Stimulated activated CD4-positive, alpha-beta T cell treated with anti-CD3 and anti-CD28 coated beads, Interleukin-12 subunit alpha, Interleukin-12 subunit beta, amount 100 ng/mL, for 48 hours (primary cell): Measurements from ENCODE around the gene IFITM2.
"Not testable (repeated sequence)": the region's sequence is repeated elsewhere in the genome, so short reads cannot be mapped to it uniquely, and the experiment has no call there.

Experiments
- DNase-seq, 3 donors: peaks; one replicate each; pipeline ENCODE4 v3.0.0-alpha.2; 2020; ENCODE audit warnings: low read depth in 2 of 3, low spot score in 1 of 3

The IFITM2 gene

GRCh38 chr11:306645-307371, 808 bp upstream of the IFITM2 start:
- no peak for DNase-seq

GRCh38 chr11:308740-309665, 1.4 kb downstream of the IFITM2 start:
- DNase-seq: not testable (repeated sequence)

GRCh38 chr11:309979-310572, 2.5 kb downstream of the IFITM2 start:
- DNase-seq: not testable (repeated sequence)

- not testable (repeated sequence) for DNase-seq
Observed at GRCh38 chr11:311013-311748, 3.6 kb downstream of the IFITM2 start.

- no peak for DNase-seq
Observed at GRCh38 chr11:312092-312816, 4.6 kb downstream of the IFITM2 start.

GRCh38 chr11:313304-313786, 5.7 kb downstream of the IFITM2 start:
- no peak for DNase-seq

GRCh38 chr11:313787-314553, 6.4 kb downstream of the IFITM2 start, which contains the start of gene IFITM1:
Gene IFITM1 (plus strand): TSS chr11:314040. CDS start chr11:314171, 131 bp downstream.
- no peak for DNase-seq

GRCh38 chr11:314554-314875, 6.9 kb downstream of the IFITM2 start:
- DNase-seq: not testable (repeated sequence)

GRCh38 chr11:315051-315481, 7.5 kb downstream of the IFITM2 start:
- DNase-seq: no peak

GRCh38 chr11:315516-315994, 7.9 kb downstream of the IFITM2 start:
- no peak for DNase-seq

- no peak for DNase-seq
Observed at GRCh38 chr11:316031-316701, 8.6 kb downstream of the IFITM2 start.

- no peak for DNase-seq
Observed at GRCh38 chr11:316891-317301, 9.3 kb downstream of the IFITM2 start.

GRCh38 chr11:317668-318404, 10.2 kb downstream of the IFITM2 start:
- not testable (repeated sequence) for DNase-seq

- DNase-seq: not testable (repeated sequence)
Observed at GRCh38 chr11:318405-319120, 10.9 kb downstream of the IFITM2 start.

- DNase-seq: not testable (repeated sequence)
Observed at GRCh38 chr11:319121-319887, 11.7 kb downstream of the IFITM2 start.

- not testable (repeated sequence) for DNase-seq
Observed at GRCh38 chr11:319888-320273, 12.3 kb downstream of the IFITM2 start.

GRCh38 chr11:324156-324555, 16.5 kb downstream of the IFITM2 start:
- DNase-seq: no peak
